Ecto neural progenitor cell (in vitro differentiated cells): ENCODE results near the gene SPATA13.

Experiments
- DNase-seq: peaks from one replicate; pipeline ENCODE4 v3.0.0-alpha.2; 2018; ENCODE audit warnings: low spot score

Gene SPATA13

GRCh38 chr13:24167666-24168391 is 7.3 kb downstream of the SPATA13 start:
- no peak for DNase-seq

GRCh38 chr13:24168392-24168750 is 7.9 kb downstream of the SPATA13 start:
- DNase-seq = no peak

- DNase-seq = no peak
Observed at GRCh38 chr13:24168979-24169378, 8.5 kb downstream of the SPATA13 start.

- DNase-seq = no peak
Observed at GRCh38 chr13:24172071-24172470, 11.6 kb downstream of the SPATA13 start.

GRCh38 chr13:24173795-24174194 is 13.3 kb downstream of the SPATA13 start:
- DNase-seq = no peak

GRCh38 chr13:24175847-24176246 is 15.3 kb downstream of the SPATA13 start:
- DNase-seq = no peak

- DNase-seq = no peak
Observed at GRCh38 chr13:24176351-24177101, 16.0 kb downstream of the SPATA13 start.

- DNase-seq = no peak
Observed at GRCh38 chr13:24178847-24179485, 18.4 kb downstream of the SPATA13 start.

- DNase-seq = no peak
Observed at GRCh38 chr13:24179486-24179850, 18.9 kb downstream of the SPATA13 start.

GRCh38 chr13:24180750-24181377 is 20.3 kb downstream of the SPATA13 start:
- DNase-seq = no peak

GRCh38 chr13:24181991-24182702 is 21.6 kb downstream of the SPATA13 start:
- no peak for DNase-seq

- no peak for DNase-seq
Observed at GRCh38 chr13:24182703-24183081, 22.2 kb downstream of the SPATA13 start.

GRCh38 chr13:24183741-24184182 is 23.2 kb downstream of the SPATA13 start:
- no peak for DNase-seq

- no peak for DNase-seq
Observed at GRCh38 chr13:24184265-24184841, 23.8 kb downstream of the SPATA13 start.

GRCh38 chr13:24184882-24185281 is 24.4 kb downstream of the SPATA13 start:
- no peak for DNase-seq

- DNase-seq = no peak
Observed at GRCh38 chr13:24185591-24186232, 25.2 kb downstream of the SPATA13 start.

GRCh38 chr13:24187185-24187584 is 26.7 kb downstream of the SPATA13 start:
- DNase-seq = no peak

GRCh38 chr13:24192057-24192810 is 31.7 kb downstream of the SPATA13 start:
- DNase-seq = no peak

- no peak for DNase-seq
Observed at GRCh38 chr13:24192811-24193162, 32.3 kb downstream of the SPATA13 start.

GRCh38 chr13:24194447-24194846 is 33.9 kb downstream of the SPATA13 start:
- DNase-seq = no peak

- DNase-seq = no peak
Observed at GRCh38 chr13:24195626-24196025, 35.1 kb downstream of the SPATA13 start.
